SU-DHL-6 (cell line): Measurements from ENCODE around the gene PRPSAP1.
A peak's percentile ranks its signal among the peaks of the same experiment; 100 is the strongest.

Source experiments
- H2AFZ ChIP-seq: fragments of 200-600 bp; sonication (generic); 2 replicates; pipeline ENCODE4 v1.6.1; 2014; ENCODE audit warnings: low read depth, mild to moderate bottlenecking, moderate library complexity, mixed read lengths, antibody characterized with exemption, low read length; ENCODE audit not compliant: severe bottlenecking
- H3F3A ChIP-seq: fragments of 200-600 bp; shearing (Covaris generic); 2 replicates; pipeline ENCODE4 v1.6.0; 2016; ENCODE audit warnings: antibody characterized with exemption, mild to moderate bottlenecking; ENCODE audit not compliant: insufficient read depth
- H3K27ac ChIP-seq: fragments of 200-600 bp; sonication (generic); 2 replicates; pipeline ENCODE4 v1.5.1; 2016; ENCODE audit warnings: low read depth, mild to moderate bottlenecking, low read length, moderate library complexity, mixed read lengths
- H3K27me3 ChIP-seq: fragments of 200-600 bp; sonication (generic), shearing (Covaris generic); 2 replicates; pipeline ENCODE4 v1.6.0; 2014; ENCODE audit warnings: mild to moderate bottlenecking, low read length
- H3K36me3 ChIP-seq: fragments of 200-600 bp; sonication (generic); 2 replicates; pipeline ENCODE4 v1.6.1; 2014; ENCODE audit warnings: mild to moderate bottlenecking, low read length, mixed read lengths
- H3K4me2 ChIP-seq: fragments of 300-600, 200-600 bp; shearing (Covaris generic), sonication (generic); 2 replicates; pipeline ENCODE4 v1.6.0; 2014; ENCODE audit warnings: low read length, low read depth, mild to moderate bottlenecking; ENCODE audit not compliant: poor library complexity, severe bottlenecking
- H3K4me3 ChIP-seq: fragments of 200-600 bp; sonication (generic); 2 replicates; pipeline ENCODE4 v1.5.1; 2014; ENCODE audit warnings: antibody characterized with exemption, low read length, mild to moderate bottlenecking, mixed read lengths; ENCODE audit not compliant: insufficient read depth, poor library complexity, severe bottlenecking
- H3K79me2 ChIP-seq: fragments of 200-600 bp; sonication (generic); 2 replicates; pipeline ENCODE4 v1.6.1; 2014; ENCODE audit warnings: mild to moderate bottlenecking, low read length, moderate library complexity; ENCODE audit not compliant: insufficient read depth
- H3K9ac ChIP-seq: fragments of 200-600 bp; sonication (generic); 2 replicates; pipeline ENCODE4 v1.7.0; 2014; ENCODE audit warnings: mild to moderate bottlenecking, low read length
- H3K9me2 ChIP-seq: fragments of 200-600 bp; sonication (generic); replicated peaks from 2 replicates; pipeline ENCODE4 v1.6.1; 2014; ENCODE audit warnings: low read length; ENCODE audit not compliant: insufficient read depth
- H3K9me3 ChIP-seq: fragments of 200-600 bp; sonication (generic); 2 replicates; pipeline ENCODE4 v1.6.1; 2014; ENCODE audit warnings: low read length, mixed read lengths; ENCODE audit not compliant: insufficient read depth
- H4K20me1 ChIP-seq: fragments of 200-600 bp; sonication (generic); 2 replicates; pipeline ENCODE4 v1.6.1; 2014; ENCODE audit warnings: low read depth, mild to moderate bottlenecking, antibody characterized with exemption, low read length, moderate library complexity, mixed read lengths
- CTCF ChIP-seq: fragments of 200-600 bp; sonication (generic); IDR thresholded peaks from one replicate; pipeline ENCODE4 v1.5.1; 2017; ENCODE audit warnings: antibody characterized with exemption, mild to moderate bottlenecking, low read length, moderate library complexity; ENCODE audit not compliant: insufficient read depth, poor library complexity, severe bottlenecking
- EZH2phosphoT487 ChIP-seq: fragments of 200-600 bp; sonication (generic), shearing (Covaris generic); conservative IDR thresholded peaks from 2 replicates; pipeline ENCODE4 v1.6.1; 2018; ENCODE audit warnings: mild to moderate bottlenecking, antibody characterized with exemption, low read length, moderate library complexity, mixed read lengths

PRPSAP1 gene

DNA sequence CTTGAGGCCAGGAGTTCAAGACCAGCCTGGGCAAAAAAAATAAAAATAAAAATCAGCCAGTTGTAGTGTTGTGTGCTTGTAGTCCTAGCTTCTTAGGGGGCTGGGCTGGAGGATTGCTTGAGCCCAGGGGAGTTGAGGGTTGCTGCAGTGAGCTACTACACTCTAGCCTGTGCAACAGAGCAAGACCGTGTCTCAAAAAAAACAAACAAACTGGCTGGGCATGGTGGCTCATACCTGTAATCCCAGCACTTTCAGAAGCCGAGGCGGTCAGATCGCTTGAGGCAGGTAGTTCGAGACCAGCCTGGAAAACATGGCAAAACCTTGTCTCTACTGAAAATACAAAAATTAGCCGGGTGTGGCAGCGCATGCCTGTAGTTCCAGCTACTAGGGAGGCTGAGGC lies 93.5 kb downstream of the PRPSAP1 start:
- H3K4me2 ChIP-seq = peak overlapping the region; percentile 75
- H3K79me2 ChIP-seq = no peaks in the 10 kb centered on the region
- H3K9me2 ChIP-seq = no peaks in the 10 kb centered on the region
- H3K27ac ChIP-seq = peak overlapping the region; percentile 75
- no peaks in the 10 kb centered on the region for H3K27me3 ChIP-seq
- H2AFZ ChIP-seq = peak overlapping the region; percentile 54
- H3K9me3 ChIP-seq = no peaks in the 10 kb centered on the region
- no peak overlapping the region for H3K4me3 ChIP-seq
- peak overlapping the region; percentile 32 for H3K9ac ChIP-seq
- peaks cover 48% of the 10 kb centered on the region for H3F3A ChIP-seq
- H3K36me3 ChIP-seq = no peaks in the 10 kb centered on the region
- H4K20me1 ChIP-seq = no peaks in the 10 kb centered on the region
- TF ChIP-seq CTCF (no peak), EZH2phosphoT487 (no peak)
